ENCODE data around the gene MAD2L1BP.
"Not testable (repeated sequence)": the region's sequence is repeated elsewhere in the genome, so short reads cannot be mapped to it uniquely, and the experiment has no call there.

The MAD2L1BP gene

DNA sequence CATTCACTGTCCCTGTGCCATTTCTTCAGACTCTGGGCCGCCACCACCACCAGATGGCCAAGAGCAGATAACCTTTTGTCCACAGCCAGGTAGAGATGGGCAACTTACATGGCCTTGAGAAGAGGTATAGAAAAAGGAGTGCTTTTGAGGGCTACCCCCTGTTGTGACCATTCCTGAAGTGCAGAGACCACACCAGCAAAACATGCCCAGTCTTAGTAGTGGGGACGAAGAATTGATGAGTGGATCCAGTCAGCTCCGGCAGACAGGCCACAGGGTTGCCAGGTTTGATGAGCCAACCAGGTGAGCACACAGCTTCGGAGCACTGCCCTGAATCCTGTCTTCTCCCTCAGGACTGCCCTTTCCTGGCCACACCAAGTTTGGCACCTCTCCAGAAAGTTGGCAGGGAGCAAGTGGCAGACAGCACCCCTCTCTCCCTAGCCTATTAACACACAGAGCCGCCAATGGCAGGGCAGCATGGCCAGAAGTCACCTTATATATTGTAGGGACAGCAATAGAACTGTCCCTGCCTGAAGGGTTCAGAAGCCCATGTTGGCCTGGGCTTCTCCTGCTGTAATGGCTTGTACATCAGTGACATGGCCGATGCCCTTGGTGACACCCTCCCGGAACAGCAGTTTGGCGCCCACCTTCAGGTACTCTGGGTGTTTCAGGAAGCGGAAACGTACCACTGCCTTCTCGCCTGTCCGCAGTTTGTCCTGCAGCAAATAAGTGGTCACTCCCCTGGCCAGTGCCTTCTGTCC is 14.4 kb upstream of the MAD2L1BP start:
- H3K9me3 Mint-ChIP-seq = no peaks in the 10 kb centered on the region
- peaks cover 57% of the 10 kb centered on the region for H3K36me3 Mint-ChIP-seq (ENCODE audit: low read depth)
- no peak overlapping the region for H3K27ac Mint-ChIP-seq
- H3K4me1 Mint-ChIP-seq (ENCODE audit: low read depth) = peaks cover 4% of the 10 kb centered on the region
- no peak overlapping the region for H3K4me3 Mint-ChIP-seq
- no peak for DNase-seq (ENCODE audit: low spot score)
- H3K27me3 Mint-ChIP-seq (ENCODE audit: low read depth) = no peaks in the 10 kb centered on the region

DNA sequence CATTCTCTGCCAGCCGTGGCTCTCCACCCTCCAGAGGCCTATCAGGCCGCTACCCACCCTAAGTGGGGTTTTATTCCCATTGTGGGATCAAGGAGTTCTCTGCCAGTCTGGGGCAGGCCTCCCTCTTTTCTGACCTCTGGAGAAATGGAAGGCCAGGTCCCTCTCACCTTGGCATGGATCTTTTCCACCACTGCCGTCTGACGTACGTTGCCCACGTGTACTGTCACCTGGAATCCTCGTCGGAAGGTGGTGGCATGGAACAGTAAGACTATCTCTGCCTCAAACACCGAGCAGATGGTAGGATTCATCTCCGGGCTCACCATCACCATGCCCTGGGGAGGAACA is 13.8 kb upstream of the MAD2L1BP start:
- Mint-ChIP-seq H3K4me1 (ENCODE audit: low read depth) (peaks cover 4% of the 10 kb centered on the region), H3K36me3 (ENCODE audit: low read depth) (peaks cover 53% of the 10 kb centered on the region), H3K4me3 (no peak overlapping the region), H3K27ac (no peak overlapping the region), H3K27me3 (ENCODE audit: low read depth) (no peaks in the 10 kb centered on the region), H3K9me3 (no peaks in the 10 kb centered on the region)
- DNase-seq (ENCODE audit: low spot score) = no peak

DNA sequence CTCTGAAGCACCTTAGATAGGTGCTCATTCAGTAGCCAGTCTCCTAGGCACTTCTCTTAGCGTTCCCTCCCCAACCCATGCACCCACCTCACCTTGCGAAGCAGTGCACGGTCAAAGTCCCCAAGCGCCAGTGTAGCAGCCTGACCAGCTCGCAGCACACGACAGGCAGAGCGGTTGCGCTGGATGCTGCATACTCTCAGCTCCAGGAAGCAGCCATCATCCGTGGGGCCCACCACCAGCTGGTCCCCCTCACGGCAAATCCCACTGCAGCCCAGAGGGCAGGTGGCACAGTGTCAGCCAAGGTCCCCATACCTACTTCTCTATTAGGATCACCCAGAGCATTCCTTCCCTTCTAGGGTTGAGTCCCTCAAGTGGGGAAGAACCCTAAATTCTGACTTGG is 13.1 kb upstream of the MAD2L1BP start:
- no peak for DNase-seq (ENCODE audit: low spot score)
- H3K36me3 Mint-ChIP-seq (ENCODE audit: low read depth) = peaks cover 53% of the 10 kb centered on the region
- H3K27ac Mint-ChIP-seq = no peak overlapping the region
- no peak overlapping the region for H3K4me3 Mint-ChIP-seq
- H3K9me3 Mint-ChIP-seq = no peaks in the 10 kb centered on the region
- H3K4me1 Mint-ChIP-seq (ENCODE audit: low read depth) = peaks cover 12% of the 10 kb centered on the region
- no peaks in the 10 kb centered on the region for H3K27me3 Mint-ChIP-seq (ENCODE audit: low read depth)

DNA sequence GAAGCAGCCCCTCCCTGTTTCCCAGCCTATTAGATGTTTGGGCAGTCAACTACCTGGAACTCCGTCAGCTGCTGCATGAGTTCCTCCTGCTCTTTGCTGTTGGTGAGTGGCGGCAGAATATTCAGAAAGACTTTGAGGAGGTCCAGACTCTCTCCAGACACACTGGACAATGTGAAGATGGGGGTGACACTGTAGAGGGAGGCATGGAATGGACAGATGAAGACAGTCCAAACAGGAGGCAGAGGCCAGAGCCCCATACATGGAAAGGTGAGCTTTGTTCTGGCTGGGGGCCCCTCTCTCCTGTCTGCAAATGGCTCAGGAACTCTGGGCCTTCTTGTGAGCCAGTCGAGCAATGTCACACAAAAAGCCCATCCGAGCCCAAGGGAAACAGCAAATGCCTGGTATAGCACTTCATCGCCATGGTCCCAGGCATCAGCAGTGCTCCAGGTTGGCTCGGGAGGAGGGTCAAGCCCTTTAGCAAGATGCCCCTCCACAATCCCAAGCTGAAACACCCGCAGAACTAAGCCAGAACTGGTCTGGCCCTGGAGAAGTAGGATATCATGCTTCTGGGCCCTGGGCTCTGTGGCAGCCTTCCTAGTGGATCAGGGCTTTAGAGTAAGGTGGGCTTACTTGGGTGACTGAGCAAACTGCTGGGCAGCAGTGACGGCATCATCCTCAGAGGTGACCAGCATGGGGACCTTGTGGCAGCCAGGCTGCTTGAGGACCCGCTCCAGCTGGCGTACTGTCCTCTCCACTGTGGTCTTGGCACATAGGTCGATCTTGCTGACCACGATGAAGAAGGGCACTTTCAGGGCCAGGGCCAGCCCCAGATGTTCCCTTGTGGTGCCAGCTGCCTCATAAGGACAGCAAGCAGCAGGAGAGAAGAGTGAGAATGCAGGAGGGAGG is 11.5 kb upstream of the MAD2L1BP start:
- Mint-ChIP-seq H3K27ac (no peak overlapping the region), H3K4me1 (ENCODE audit: low read depth) (peaks cover 19% of the 10 kb centered on the region), H3K4me3 (no peak overlapping the region), H3K27me3 (ENCODE audit: low read depth) (no peaks in the 10 kb centered on the region), H3K36me3 (ENCODE audit: low read depth) (peaks cover 57% of the 10 kb centered on the region), H3K9me3 (no peaks in the 10 kb centered on the region)
- no peak for DNase-seq (ENCODE audit: low spot score)

DNA sequence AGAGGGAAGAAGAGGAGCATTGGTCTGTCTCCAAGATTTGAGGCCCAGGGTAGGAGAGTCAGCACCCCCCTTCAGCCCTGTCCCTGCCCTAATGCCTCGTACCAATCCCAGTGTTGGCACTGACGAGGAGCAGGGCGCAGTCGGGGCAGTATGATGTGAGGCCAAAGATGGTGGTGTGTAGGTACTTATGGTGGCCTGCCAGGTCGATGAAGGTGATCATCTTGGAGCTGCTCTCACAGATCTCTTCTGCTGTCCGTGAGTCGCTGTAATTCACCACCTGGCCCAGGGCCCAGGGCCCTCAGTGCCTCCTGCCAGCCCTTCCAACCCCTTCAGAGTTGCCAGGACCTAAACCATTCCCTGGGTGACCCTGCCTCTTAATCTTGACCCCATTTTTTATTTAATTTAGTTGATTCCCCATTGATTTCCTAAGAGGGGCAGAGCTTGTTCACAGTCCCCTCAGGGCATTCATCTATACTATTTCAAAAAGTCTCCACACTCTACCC is 10.8 kb upstream of the MAD2L1BP start:
- Mint-ChIP-seq H3K27ac (no peak overlapping the region), H3K4me1 (ENCODE audit: low read depth) (peaks cover 20% of the 10 kb centered on the region), H3K36me3 (ENCODE audit: low read depth) (peaks cover 54% of the 10 kb centered on the region), H3K27me3 (ENCODE audit: low read depth) (no peaks in the 10 kb centered on the region), H3K4me3 (no peak overlapping the region), H3K9me3 (no peaks in the 10 kb centered on the region)
- DNase-seq (ENCODE audit: low spot score) = no peak

DNA sequence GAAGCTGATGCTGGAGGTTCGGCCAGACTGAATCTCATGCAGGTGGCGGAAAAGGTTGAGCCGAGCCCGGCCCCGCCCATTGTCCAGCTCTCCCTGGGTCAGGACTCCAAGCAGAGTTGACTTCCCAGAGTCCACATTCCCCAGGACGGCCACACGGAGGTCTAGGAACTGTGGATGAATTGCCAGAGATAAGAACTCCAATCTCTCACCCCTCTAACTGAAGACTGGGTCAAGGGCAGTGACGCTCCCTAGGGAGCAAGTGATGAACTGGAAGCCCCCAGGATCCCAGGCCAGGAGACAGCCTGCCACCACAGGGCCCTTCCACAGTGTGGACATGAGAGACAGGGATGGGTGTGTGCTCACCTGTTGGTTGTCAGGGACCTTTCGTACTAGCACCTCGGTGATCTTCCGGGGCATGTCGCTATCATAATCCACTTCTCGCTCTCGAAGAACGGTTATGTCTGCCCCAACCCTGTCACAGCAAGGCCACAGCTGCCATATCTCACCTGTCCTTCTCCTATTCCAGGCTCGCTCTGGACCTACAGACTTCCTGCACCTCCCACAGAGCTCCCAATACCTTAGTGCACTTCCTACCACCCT is 10.1 kb upstream of the MAD2L1BP start:
- DNase-seq (ENCODE audit: low spot score) = no peak
- H3K9me3 Mint-ChIP-seq = no peaks in the 10 kb centered on the region
- no peak overlapping the region for H3K27ac Mint-ChIP-seq
- H3K36me3 Mint-ChIP-seq (ENCODE audit: low read depth) = peaks cover 53% of the 10 kb centered on the region
- H3K4me1 Mint-ChIP-seq (ENCODE audit: low read depth) = peaks cover 25% of the 10 kb centered on the region
- H3K4me3 Mint-ChIP-seq = no peak overlapping the region
- no peaks in the 10 kb centered on the region for H3K27me3 Mint-ChIP-seq (ENCODE audit: low read depth)

DNA sequence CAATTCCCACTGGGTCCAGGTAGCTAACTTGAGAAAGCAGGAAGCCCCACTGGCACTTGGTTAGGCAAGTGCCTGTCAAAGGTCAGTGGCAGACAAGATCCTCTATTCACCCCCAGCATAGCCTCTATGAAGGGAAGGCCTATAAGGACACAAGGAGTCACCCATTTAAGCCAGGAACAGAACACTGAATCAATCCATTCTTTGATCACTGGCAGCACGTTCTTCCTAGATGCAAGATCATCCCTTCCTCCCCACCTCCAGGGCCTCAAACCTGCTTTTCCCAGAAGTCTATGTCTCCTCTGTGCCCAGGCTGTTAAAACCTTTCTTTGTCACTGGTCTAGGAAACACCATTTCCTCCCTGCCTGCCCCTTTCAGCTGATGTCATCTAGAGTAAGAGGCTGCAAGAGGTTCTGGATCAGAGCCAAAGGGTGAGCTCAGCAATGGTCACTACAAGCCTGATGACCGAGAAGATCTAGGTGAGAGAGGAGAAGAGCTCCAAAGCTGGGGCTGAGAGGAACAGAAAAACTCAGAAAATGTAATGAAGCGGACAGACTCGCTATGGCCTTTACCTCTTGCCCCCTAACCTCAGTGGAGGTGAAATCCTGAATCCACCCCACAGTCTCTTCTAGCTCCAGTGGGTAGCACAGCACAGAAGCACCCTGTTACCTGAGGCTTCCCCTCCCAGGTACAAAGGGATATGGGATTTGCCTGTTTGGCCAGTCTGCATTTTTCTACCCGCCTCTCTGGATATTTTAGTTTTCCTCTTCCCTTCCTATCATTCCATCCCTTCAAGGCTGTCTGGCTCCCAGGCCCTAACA is 8.4 kb upstream of the MAD2L1BP start:
- H3K36me3 Mint-ChIP-seq (ENCODE audit: low read depth) = peaks cover 40% of the 10 kb centered on the region
- H3K4me1 Mint-ChIP-seq (ENCODE audit: low read depth) = peaks cover 27% of the 10 kb centered on the region
- no peak for DNase-seq (ENCODE audit: low spot score)
- peak overlapping the region; percentile 97 for H3K4me3 Mint-ChIP-seq
- peak overlapping the region; percentile 69 for H3K27ac Mint-ChIP-seq
- no peaks in the 10 kb centered on the region for H3K27me3 Mint-ChIP-seq (ENCODE audit: low read depth)
- H3K9me3 Mint-ChIP-seq = no peaks in the 10 kb centered on the region

DNA sequence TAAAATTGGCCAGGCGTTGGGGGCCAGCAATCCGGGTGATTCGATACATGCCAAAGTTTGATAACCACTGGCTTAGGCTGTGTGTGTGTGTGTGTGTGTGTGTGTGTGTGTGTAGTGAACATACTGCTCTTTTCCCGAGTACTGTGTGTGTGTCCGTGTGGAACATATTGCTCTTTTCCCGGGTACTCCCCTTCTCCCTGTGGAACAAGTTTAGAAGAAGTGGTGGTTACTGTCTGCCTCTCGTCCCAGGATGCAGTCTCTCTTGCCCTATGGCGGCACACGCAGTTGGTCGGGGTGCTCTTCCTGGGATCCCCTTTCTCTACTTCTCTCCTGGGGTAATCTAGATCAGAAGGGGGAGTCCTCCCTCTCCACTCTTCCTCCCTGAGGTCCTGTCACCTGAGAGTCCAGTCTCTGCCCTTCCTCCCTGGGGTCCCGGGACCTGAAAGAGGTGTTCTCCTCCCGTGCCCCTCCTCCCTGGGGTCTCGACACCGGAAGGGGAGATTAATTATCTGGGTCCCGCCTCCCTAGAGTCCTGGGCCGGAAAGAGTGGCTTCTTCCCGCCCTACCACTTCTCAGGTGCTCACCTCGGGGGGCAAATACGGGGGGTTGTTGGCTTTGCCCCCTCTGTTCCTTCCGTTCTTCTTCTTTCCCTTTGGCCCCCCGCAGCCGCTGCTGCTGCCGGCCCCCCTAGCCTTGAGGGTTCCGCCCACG is 7.1 kb upstream of the MAD2L1BP start:
- peak; percentile 48 for DNase-seq (ENCODE audit: low spot score)
- Mint-ChIP-seq H3K4me3 (peak overlapping the region; percentile 97), H3K27me3 (ENCODE audit: low read depth) (no peaks in the 10 kb centered on the region), H3K36me3 (ENCODE audit: low read depth) (peaks cover 32% of the 10 kb centered on the region), H3K4me1 (ENCODE audit: low read depth) (peaks cover 25% of the 10 kb centered on the region), H3K27ac (peak overlapping the region; percentile 96), H3K9me3 (no peaks in the 10 kb centered on the region)

DNA sequence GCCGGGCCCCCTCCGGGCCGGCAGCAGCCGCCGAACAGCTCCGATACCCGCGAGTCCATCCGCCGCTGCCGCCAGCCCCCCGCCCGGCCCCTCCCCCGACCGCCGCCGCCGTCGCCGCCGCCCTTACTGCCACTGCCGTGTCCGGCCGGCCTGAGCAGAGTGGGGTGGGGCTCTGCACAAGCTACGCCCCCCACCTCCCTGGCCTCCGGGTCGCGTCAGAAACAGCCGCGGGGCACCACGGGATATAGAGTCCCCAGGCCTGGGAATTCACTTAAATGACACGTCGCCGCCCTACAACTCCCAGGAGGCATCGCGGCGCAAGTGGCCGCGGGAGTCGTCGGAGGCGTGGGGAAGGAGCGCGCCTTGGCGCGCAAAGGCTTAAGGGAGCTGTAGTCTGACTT is 6.5 kb upstream of the MAD2L1BP start, which contains the start of gene GTPBP2:
TSS of gene GTPBP2 (minus strand) at position 161 of the 401 bp plus-strand sequence. CDS start at position 59, 102 bp downstream.
- Mint-ChIP-seq H3K9me3 (no peaks in the 10 kb centered on the region), H3K27me3 (ENCODE audit: low read depth) (no peaks in the 10 kb centered on the region), H3K4me3 (peak within 1 kb of the TSS; percentile 97), H3K36me3 (ENCODE audit: low read depth) (peaks cover 28% of the 10 kb centered on the region), H3K27ac (peak within 1 kb of the TSS; percentile 99), H3K4me1 (ENCODE audit: low read depth) (peaks cover 26% of the 10 kb centered on the region)
- peak; percentile 98 for DNase-seq (ENCODE audit: low spot score)

DNA sequence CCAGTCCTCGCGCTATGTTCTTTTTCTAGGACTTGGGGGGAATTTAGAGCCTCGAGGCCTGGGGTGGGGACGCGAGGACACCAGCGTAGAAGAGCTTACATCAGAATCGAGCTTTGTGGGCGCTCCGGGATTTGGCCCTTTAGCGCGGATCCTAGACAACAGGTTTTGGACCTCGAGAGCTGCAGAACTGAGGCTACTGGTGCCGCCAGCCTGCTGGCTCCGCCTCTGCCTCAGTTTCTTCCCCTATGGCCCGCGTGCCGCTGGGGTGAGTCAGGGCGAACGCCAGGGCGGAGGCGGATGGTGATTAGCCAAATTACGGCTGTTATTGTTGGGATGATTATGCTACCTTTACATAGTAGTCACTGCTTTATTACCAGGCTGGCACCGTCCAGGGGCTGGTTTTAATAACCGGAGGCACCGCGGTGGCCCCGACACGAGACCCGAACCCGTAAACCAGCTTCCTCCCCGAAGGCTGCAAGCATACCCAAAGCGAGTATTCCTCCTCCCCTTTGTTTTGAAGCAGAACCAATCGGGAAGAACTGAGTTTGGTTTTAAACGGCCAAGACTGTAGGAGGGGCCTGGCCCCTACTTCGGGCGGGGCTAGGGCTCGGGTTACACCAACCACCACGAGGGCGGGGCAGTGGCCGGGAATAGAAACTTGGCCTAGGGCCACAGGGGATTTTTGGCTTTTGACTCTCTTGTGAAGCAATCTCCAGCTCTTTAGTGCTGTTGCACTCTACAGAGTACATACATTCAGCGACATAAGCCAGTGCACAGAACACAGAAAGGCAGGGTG is 5.9 kb upstream of the MAD2L1BP start:
- Mint-ChIP-seq H3K27ac (peak overlapping the region; percentile 99), H3K4me1 (ENCODE audit: low read depth) (peaks cover 27% of the 10 kb centered on the region), H3K36me3 (ENCODE audit: low read depth) (peaks cover 23% of the 10 kb centered on the region), H3K9me3 (no peaks in the 10 kb centered on the region), H3K27me3 (ENCODE audit: low read depth) (no peaks in the 10 kb centered on the region), H3K4me3 (peak overlapping the region; percentile 97)
- peak; percentile 93 for DNase-seq (ENCODE audit: low spot score)

DNA sequence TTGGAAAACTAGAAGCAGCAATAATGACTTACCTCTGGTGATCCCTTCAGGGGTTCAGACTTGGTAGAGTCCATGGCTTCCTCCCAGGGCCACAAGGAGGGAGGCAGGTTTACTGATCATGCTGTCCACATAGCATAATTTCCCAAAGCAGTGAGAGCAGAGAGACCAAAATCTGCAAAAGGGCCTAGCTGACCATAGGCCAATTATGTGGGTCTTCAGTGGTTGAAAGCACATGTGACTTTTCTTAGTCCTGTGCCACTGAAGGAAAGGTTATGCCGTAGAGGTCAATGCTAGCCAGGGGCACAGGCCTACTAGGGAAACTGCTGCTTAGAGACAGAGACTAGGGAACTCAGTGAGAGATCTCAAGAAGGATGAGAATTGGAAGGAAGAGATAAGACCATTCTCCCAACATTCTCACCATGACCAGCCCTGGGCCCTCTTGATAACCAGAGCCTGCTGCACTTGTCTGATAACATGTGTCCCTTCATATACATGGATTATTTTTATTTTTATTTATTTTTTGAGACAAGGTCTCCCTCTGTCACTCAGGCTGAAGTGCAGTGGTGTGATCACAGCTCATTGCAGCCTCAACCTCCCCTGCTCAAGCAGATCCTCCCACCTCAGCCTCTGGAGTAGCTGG is 4.5 kb upstream of the MAD2L1BP start:
- peak overlapping the region; percentile 84 for H3K27ac Mint-ChIP-seq
- no peak for DNase-seq (ENCODE audit: low spot score)
- peak overlapping the region; percentile 43 for H3K4me3 Mint-ChIP-seq
- H3K36me3 Mint-ChIP-seq (ENCODE audit: low read depth) = peaks cover 15% of the 10 kb centered on the region
- peaks cover 37% of the 10 kb centered on the region for H3K4me1 Mint-ChIP-seq (ENCODE audit: low read depth)
- H3K27me3 Mint-ChIP-seq (ENCODE audit: low read depth) = no peaks in the 10 kb centered on the region
- no peaks in the 10 kb centered on the region for H3K9me3 Mint-ChIP-seq

DNA sequence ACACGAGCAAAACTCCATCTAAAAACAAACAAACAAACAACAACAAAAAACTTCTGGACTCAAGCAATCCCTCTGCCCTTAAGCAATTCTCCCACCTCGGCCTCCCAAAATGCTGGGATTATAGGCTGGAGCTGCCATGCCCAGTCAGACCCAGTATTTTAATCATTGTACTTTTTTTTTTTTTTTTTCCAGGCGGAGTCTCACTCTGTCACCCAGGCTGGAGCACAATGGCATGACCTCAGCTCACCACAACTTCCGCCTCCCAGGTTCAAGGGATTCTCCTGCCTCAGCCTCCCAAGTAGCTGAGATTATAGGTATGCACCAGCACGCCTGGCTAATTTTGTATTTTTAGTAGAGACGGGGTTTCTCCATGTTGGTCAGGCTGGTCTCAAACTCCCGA is 2.6 kb upstream of the MAD2L1BP start:
- DNase-seq (ENCODE audit: low spot score); H3K27me3 Mint-ChIP-seq (ENCODE audit: low read depth); H3K9me3 Mint-ChIP-seq; H3K27ac Mint-ChIP-seq; H3K4me3 Mint-ChIP-seq: not testable (repeated sequence)
- peaks cover 32% of the 10 kb centered on the region for H3K4me1 Mint-ChIP-seq (ENCODE audit: low read depth)
- H3K36me3 Mint-ChIP-seq (ENCODE audit: low read depth) = peaks cover 13% of the 10 kb centered on the region
